NCI-H1048 (cell line): Measurements from ENCODE around the gene IRF1.

Source experiments
- DNase-seq: peaks from one replicate; lab custom pipeline; 2025; lab: John Stamatoyannopoulos, UW

The IRF1 gene

DNA sequence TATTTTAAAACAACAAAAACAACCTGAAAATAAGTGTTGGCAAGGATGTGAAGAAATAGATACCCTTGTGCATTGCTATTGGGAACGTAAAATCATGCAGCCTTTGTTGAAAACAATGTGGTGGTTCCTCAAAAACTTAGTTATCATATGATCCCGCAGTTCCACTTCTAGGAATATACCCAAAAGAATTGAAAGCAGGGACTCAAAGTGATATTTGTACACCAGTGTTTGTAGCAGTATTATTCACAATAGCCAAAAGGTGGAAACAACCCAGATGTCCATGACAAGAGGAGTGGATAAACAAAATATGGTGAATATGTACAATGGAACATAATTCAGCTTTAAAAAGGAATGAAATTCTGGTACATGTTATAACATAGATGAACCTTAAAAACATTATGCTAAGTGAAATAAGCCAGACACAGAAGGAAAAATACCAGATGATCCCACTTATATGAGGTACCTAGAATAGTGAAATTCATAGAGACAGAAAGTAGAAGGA, 29.0 kb downstream of the IRF1 start:
- no peak for DNase-seq

DNA sequence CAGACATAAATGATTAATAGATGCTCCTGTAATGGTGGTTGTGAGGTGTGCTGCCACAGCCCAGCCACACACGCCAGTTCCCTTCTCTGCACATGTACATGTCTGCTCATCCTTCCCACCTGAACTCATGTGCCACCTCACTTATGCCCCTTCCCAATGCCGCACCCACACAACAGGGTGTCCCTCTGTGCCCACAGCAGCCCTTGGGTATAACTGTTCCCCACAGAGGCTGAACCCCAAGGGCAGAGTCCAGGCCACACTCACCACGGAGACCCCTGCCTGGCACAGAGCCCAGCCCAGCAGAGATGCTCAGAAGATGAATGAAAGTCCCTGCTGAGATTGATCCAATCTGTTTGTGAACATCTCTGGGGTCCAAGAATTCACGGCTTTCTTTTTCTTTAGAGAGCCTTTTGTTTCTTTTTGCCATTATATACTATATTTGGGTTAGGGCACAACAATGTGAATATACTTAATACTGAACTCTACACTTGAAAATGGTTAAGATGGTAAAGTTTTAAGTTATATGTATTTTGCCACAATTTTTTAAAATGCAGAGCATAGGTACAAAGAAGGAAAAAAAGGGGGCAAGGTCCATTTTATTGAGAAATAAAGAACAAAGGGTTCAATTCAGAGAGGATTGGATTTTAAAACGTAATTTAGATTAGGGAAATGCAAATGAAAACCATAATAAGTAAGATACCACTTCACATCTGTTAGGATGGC, 29.6 kb downstream of the IRF1 start:
- DNase-seq = no peak

DNA sequence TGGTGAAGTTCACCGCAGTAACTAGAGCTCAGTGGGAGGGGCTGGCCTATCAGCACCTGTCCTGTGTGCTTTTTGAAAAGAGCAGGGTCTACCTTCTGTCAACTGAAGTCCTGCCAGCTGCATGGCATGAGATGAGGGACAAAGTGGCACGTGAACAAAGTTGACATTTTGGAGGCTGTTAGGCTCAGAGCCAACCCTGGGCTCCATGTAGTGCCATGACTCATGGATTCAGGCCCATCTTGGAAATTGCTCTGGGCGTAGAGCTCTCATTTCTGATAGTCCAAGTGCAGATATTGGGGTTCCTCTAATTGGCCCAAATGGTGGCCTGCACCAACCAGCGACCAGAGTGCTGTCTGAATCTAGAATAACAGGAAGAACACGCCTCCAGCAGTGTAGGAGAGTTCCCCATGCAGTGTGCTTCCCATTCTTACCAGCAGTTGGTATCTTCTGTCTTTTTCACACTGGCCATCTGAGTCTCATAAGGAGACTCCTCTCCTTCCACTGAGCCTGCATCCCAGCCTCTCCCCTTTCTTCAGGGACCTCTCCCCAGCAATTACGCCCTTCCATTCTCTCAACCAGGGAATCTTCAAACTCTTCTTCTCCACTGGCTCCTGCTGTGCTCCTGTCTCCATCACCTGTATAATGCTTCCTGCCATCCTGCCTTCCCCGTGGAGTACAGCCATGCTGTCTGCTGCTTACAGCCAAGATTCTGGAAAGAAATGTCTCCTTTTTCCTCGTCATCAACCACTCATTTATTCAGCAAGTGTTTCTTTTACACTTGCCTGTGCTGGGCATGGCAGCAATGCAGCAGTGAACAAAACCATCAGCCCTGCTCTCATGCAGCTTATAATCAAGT, 30.4 kb downstream of the IRF1 start:
- DNase-seq = no peak

GRCh38 chr5:132459031-132459982, 31.3 kb downstream of the IRF1 start:
- no peak for DNase-seq

DNA sequence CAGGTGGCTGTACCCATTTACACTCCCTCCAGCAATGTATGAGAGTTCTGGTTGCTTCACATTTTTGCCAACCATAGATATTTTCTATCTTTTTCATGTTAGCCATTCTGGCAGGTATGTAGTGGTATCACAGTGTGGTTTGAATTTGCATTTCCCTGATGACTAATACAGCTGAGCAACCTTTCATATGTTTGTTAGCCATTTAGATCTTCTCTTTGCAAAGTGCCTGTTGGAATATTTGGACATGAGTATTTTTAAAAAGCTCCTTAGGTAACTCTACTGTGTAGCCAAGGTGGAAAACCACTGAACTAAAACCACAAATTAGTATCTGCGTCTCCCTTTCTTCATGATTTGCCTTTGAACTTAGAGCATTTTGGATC, 31.9 kb downstream of the IRF1 start:
- no peak for DNase-seq

- DNase-seq = no peak
Measured at GRCh38 chr5:132458226-132458560, 32.4 kb downstream of the IRF1 start.

GRCh38 chr5:132457371-132458225, 33.0 kb downstream of the IRF1 start:
- DNase-seq = no peak

DNA sequence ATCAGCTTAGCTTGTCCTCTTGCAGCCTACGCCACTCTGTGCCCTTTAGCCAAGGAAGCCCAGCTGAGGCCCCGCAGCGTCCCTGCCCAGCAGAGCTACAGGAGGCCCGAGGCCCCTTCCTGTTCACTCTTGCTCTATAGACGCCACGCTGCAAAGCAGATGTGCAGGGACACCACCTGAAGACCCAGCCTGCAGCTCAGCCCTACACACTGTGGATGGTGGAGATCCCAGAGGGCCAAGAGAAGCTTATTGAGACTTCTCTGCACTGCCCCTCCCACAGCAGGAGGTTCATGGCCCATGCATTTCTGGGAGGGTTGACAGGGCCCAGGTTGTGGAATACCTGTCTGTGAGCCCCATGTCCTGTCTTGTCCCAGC, 33.6 kb downstream of the IRF1 start:
- no peak for DNase-seq

DNA sequence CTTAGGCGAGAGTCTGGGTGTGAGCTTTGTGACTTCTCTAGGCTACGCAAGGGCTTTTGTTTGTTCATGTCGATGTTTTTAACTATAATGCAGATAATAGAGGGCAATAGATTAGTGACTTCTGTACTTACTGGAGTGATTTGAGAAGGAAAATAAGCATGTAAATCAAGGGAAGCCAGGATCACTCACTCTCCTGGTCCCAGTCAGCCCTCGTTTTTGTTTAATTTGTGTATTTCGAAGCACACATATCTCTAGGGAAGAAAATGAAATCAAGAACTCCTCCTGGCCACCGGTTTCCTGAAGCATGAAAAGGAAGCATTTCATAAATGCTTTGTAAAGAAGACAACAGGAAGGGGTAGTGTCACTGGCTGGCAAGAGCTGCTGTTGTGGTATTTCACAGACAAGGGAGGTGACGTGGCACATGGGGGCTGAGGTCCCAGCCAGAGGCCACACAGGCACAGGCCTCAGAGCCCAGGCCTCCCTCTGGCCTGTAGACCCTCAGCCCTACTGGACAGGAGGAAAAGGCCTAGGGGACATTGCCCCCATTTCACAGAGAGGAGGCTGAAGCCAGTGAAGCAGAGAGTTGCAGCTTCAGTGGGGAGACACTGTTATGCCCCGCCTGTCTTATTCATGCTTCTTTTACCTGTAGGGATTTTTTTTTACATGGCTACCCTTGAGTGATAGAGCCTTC, 34.1 kb downstream of the IRF1 start:
- no peak for DNase-seq

DNA sequence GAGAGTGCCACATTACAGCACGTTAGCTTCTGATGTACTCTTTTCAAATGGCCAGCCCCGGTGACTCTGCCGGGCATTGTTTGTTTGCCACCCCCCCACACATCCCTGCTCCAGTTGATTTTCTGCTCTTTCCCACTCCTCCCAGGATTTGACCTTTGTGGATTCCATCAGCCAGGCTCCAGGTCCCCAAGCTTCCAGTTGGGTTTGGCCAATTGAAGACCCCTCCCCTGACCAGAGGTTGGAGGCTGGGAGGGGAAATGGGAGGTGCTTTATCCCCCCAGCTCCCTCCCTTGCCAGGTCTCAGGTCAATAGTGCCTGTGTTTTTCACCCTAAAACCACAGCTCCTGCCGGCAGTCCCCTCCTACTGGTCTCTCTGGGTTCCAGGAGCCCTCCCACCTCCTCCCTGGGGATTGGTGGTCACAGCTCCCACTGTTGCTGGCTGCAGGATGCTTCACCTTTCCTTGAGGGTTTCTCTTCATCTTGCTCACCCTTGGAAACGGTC, 34.9 kb downstream of the IRF1 start:
- no peak for DNase-seq

DNA sequence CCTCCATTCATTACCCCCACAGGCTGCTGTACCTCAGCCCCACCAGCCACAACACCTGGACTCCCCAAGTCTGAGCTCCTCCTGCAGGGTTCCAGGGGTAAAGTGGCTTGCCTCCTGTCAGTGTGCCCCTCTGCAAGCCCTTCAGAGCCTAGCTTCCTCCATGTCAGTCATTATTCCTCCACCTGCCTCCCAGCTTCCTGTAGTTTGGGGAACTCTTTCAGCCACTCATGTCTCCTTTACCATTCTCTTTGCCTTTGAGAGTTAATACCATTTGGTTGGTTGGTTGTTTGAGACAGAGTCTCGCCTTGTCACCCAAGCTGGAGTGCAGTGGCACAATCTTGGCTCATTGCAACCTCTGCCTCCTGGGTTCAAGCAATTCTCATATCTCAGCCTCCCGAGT, 36.2 kb downstream of the IRF1 start:
- DNase-seq = no peak

- DNase-seq = no peak
Measured at GRCh38 chr5:132451387-132451786, 39.2 kb downstream of the IRF1 start.

DNA sequence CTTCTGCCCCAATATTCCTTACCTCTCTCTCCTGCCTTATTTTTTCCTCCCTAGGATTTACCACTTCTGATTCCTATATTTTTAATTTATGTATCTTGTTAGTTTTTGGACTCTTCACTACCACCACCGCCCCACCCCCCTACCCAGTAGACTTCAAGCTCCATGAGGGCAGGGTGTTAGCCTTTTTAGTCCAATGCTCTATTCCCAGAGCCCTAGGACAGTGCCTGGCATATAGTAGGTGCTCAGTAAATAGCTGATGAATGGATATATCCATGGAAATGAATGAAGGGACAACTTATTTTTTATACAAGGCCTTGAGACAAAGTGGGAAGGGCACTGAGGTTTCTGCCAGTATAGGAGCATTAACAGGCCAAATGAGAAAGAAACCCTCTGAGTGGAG, 41.5 kb downstream of the IRF1 start:
- no peak for DNase-seq

GRCh38 chr5:132447196-132447595, 43.4 kb downstream of the IRF1 start:
- DNase-seq = no peak

GRCh38 chr5:132446621-132447020, 44.0 kb downstream of the IRF1 start:
- DNase-seq = no peak

DNA sequence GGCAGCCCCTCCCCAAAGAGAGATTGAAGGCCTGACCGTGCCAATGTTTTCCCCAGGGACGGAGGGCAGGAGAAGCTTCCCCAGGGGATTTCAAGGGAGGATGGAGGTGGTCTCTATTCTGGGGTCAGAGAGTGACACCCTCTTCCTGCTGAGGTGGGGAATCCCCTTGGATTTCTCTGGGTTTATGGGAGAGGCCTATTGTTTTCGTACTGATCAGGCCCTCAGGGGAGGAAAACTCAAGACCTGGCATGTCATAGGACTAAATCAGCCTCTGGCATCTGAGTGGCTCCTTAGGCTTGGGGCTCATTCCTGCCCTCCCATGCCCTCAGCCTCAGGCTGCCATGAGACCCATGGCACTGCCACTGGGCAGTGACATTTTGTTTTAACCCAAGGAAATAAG, 44.6 kb downstream of the IRF1 start:
- DNase-seq = no peak

GRCh38 chr5:132445640-132445923, 45.0 kb downstream of the IRF1 start:
- DNase-seq = no peak

DNA sequence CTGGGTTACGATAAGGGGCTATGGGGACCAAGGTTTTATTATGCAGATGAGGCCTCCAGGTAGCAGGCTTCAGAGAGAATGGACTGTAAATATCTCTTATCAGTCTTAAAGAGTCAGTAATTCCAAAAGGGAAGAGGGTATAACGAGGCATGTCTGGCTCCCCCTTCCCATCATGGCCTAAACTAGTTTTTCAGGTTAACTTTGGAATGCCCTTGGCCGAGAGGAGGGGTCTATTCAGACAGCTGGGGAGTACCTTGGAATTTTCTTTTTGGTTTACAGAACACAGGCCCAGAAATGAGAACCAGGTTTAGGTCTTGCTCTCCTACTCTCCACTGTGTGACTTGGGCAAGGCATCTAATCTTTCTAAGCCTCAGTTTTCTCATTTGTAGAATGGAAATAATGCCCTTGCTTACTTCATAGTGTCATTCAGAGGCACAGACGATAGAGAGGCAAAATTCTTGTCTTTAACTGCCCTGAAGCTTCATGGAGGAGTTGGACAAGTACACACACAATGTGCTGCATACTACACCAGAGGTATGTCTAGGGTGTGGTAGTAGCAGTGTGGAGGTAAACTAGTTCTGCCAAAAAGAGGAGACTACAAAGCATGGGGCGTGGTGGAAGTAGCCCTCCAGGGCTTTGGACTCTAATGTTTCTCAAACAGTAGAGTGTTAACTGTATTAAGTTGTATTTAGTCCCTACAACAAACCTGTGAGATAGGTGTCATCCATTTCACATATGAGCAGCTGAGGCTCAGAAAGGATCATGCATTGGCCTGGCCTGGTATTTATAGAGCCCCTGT, 45.5 kb downstream of the IRF1 start:
- no peak for DNase-seq

- no peak for DNase-seq
Measured at GRCh38 chr5:132444061-132444460, 46.5 kb downstream of the IRF1 start.

DNA sequence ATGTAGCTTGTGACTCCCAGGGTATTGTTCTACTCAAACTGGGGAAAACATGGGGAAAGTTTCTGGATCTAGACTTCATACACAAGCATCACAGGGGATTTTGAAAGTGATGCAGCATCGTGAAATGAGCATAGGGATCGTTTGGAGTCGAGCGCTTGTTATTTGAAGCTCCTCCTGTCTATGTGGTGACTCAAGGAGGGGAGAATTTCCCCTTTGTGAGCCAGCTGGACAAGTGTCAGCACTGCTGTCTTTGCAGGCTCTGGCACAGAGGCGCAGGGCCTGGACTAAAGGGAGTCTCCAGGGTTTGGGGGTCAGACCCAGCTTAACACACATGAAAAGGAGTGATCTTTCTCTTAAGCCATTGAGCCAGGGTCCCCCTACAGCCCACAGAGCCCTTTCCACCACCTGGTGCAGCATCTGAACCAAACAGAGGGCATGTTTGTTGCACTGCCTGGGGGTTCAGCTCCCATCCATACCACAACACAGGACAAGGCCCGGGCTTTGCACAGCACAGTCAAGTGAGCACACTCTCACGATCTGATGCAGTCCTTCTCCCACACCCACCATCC, 51.0 kb downstream of the IRF1 start:
- DNase-seq = no peak
